Measurements from ENCODE around the gene SUMF2. TPM values are rescaled to one million over a fixed set of nuclear protein-coding genes. Genes with fewer than 3 reads are reported as not detected.
"Not testable (repeated sequence)": the region's sequence is repeated elsewhere in the genome, so short reads cannot be mapped to it uniquely, and the experiment has no call there.

The SUMF2 gene
- total RNA-seq, 2 experiments from 2014 or later, result 128 to 133 TPM

DNA sequence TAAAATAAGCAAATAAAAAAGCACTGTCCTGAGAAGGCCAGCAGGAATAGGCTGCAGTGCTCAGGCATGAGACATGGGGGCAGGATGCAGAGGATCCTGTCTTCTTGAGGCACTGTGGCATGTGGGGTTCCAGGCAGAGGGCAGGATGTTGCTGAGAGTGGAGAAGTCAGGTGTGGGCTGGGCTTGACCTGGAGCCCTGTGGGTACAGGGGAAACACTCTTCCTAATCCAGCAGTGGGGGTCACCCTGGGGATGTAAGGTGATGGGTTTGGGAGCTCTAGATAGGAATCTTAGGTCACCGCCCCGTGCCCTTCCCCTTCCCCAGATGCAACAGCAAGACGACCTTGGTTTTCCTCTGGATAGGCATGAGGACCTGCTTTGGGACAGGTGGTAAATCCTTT, 13.6 kb downstream of the SUMF2 start:
- CTCF ChIA-PET, result no interaction called here
- H3K27ac Mint-ChIP-seq, result no peak overlapping the region
- peaks cover 6% of the 10 kb centered on the region for H3K4me1 Mint-ChIP-seq
- no peak for DNase-seq
- H3K27me3 Mint-ChIP-seq, result no peaks in the 10 kb centered on the region
- POLR2A ChIA-PET, result no interaction called here
- peaks cover 16% of the 10 kb centered on the region for H3K36me3 Mint-ChIP-seq (ENCODE audit: low read depth)
- H3K4me3 Mint-ChIP-seq, result no peak overlapping the region
- no peaks in the 10 kb centered on the region for H3K9me3 Mint-ChIP-seq

DNA sequence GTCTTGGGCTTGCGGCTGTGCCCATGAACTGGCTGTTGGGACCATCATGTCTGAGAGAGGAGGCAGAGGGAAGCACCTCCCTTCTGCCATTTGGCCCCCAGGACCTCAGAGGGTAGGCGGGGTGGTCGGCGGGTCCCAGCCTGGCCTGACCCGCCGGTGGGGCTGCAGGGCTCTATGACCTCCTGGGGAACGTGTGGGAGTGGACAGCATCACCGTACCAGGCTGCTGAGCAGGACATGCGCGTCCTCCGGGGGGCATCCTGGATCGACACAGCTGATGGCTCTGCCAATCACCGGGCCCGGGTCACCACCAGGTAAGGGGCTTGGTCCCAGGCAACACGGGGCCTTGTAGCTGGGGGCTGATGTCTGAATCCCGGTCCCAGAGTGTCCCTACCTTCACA, 14.1 kb downstream of the SUMF2 start:
- ChIA-PET POLR2A (no interaction called here), CTCF (no interaction called here)
- Mint-ChIP-seq H3K36me3 (ENCODE audit: low read depth) (peaks cover 13% of the 10 kb centered on the region), H3K9me3 (no peaks in the 10 kb centered on the region), H3K4me3 (no peak overlapping the region), H3K27ac (no peak overlapping the region), H3K4me1 (peaks cover 6% of the 10 kb centered on the region), H3K27me3 (no peaks in the 10 kb centered on the region)
- DNase-seq, result no peak

DNA sequence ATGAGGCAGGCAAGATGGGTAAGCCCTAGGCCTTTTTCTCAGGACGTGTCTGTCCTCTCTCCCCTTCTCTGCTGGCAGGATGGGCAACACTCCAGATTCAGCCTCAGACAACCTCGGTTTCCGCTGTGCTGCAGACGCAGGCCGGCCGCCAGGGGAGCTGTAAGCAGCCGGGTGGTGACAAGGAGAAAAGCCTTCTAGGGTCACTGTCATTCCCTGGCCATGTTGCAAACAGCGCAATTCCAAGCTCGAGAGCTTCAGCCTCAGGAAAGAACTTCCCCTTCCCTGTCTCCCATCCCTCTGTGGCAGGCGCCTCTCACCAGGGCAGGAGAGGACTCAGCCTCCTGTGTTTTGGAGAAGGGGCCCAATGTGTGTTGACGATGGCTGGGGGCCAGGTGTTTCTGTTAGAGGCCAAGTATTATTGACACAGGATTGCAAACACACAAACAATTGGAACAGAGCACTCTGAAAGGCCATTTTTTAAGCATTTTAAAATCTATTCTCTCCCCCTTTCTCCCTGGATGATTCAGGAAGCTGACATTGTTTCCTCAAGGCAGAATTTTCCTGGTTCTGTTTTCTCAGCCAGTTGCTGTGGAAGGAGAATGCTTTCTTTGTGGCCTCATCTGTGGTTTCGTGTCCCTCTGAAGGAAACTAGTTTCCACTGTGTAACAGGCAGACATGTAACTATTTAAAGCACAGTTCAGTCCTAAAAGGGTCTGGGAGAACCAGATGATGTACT, 15.5 kb downstream of the SUMF2 start:
- H3K36me3 Mint-ChIP-seq (ENCODE audit: low read depth), result peaks cover 8% of the 10 kb centered on the region
- H3K4me1 Mint-ChIP-seq, result no peaks in the 10 kb centered on the region
- no peak for DNase-seq
- ChIA-PET CTCF (no interaction called here), POLR2A (no interaction called here)
- H3K27ac Mint-ChIP-seq, result no peak overlapping the region
- no peaks in the 10 kb centered on the region for H3K27me3 Mint-ChIP-seq
- H3K4me3 Mint-ChIP-seq, result no peak overlapping the region
- no peaks in the 10 kb centered on the region for H3K9me3 Mint-ChIP-seq

DNA sequence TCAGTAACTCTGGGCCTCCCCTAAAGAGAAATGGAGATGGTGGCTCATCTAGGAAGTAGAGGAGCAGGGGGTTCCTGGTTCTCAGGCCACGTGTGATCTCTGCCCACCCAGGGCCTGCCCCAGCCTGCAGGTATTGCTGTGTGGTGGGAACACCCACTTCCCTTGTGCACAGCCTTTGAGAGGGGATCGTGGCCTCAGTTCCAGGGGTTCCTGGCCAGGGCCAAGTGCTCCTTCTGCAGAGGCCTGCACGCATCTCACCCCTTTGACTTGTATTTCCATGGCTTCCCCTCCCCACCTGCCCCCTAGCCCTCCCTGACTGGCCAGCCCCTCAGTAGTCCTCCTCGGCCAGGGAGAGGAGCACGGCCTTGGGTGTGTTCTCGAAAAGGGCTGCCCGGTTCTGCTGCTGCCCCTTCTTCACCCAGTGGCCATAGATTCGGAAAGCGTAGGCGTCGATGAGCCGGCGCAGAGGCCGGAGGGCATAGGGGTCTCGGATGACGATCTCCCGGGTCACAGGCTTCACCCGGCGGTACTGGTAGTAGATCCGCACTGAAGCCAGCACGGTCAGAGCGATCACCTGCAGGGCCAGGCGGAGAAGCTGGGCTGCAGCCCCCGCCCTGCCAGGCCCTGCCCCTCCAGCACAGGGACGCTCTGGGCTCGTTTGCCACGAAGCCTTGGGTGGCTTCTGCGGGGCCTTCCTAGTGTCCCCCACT, 16.8 kb downstream of the SUMF2 start:
- H3K27ac Mint-ChIP-seq; H3K4me1 Mint-ChIP-seq; DNase-seq; CTCF ChIA-PET; H3K4me3 Mint-ChIP-seq; H3K9me3 Mint-ChIP-seq; H3K27me3 Mint-ChIP-seq; POLR2A ChIA-PET; H3K36me3 Mint-ChIP-seq (ENCODE audit: low read depth): not testable (repeated sequence)

DNA sequence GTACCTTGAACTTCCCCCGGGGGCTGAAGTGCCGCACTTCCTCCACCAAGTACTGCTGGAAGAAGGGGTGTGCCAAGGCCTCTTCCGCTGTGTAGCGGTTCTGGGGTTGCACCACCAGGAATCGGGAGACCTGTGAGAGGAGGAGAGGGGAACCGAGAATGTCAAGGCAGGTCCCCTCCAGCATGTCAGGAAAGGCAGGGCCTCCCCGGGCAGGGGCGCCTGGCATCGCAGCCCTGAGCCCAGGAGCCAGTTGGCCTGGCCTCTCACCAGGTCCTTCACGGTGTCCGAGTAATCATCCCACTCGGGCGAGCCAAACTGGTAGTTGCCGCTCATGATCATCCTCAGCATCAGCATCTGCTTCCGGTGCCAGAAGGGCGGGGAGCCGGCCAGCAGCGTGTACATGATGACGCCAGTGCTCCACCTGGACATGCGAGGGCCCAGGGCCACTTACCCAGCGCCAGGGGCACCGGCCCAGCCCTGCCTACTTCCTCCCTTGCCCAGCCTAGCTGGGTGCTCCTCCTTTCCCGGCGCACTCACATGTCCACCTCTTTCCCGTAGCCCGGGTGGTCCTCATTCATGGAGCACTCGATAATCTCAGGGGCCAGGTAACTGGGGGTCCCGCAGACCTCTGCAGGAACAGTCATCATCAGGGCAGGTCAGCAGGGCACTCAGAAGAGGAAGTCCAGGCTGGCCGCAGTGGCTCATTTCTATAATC, 17.7 kb downstream of the SUMF2 start:
- Mint-ChIP-seq H3K27me3 (no peaks in the 10 kb centered on the region), H3K9me3 (no peaks in the 10 kb centered on the region), H3K4me1 (no peaks in the 10 kb centered on the region), H3K4me3 (no peak overlapping the region), H3K36me3 (ENCODE audit: low read depth) (peaks cover 4% of the 10 kb centered on the region), H3K27ac (no peak overlapping the region)
- POLR2A ChIA-PET, result no interaction called here
- no peak for DNase-seq
- CTCF ChIA-PET, result interaction anchor here (0.7 to 1.2 kb wide), 2 partner anchors 9 to 118 kb away, joined by 3 read pairs; partner anchors contain the start of gene NIPSNAP2

DNA sequence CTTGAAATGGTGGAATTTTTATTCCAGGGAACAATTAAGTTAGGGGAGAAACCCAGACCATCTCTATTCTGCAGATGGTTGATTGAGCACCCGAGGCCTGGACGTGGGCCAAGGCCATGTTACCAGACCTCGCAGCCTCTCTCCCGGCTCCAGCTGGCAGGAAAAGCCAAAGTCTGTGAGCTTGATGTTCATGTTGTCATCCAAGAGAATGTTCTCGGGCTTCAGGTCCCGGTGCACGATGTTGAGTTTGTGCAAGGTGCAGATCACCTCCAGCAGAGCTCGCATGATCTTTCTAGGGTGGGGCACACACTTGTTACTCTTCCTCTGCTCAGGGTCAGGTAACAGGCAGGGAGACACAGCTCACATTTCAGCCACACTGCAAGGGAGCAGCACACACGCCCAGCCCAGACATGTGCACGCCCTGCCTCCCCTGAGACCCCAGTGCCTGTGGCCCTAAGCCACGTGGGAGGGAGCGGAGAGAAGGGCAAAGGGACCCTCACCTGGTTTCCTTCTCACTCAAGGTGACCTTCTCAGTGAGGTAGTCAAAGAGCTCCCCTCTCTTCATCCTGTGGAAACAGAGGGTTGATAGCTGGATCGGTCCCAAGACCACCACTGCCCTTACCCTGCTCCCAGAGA, 19.2 kb downstream of the SUMF2 start:
- ChIA-PET CTCF (interaction anchor here (0.6 to 1.5 kb wide), 4 partner anchors 17 to 119 kb away, joined by 3 to 6 read pairs (median 4); partner anchors contain the start of gene NIPSNAP2), POLR2A (interaction anchor here (0.6 kb wide), 2 partner anchors 15 to 834 kb away, joined by 5 to 7 read pairs; no protein-coding TSS in a partner anchor)
- Mint-ChIP-seq H3K4me1 (no peaks in the 10 kb centered on the region), H3K27me3 (no peaks in the 10 kb centered on the region), H3K36me3 (ENCODE audit: low read depth) (peaks cover 4% of the 10 kb centered on the region), H3K9me3 (no peaks in the 10 kb centered on the region), H3K27ac (no peak overlapping the region), H3K4me3 (no peak overlapping the region)
- no peak for DNase-seq

DNA sequence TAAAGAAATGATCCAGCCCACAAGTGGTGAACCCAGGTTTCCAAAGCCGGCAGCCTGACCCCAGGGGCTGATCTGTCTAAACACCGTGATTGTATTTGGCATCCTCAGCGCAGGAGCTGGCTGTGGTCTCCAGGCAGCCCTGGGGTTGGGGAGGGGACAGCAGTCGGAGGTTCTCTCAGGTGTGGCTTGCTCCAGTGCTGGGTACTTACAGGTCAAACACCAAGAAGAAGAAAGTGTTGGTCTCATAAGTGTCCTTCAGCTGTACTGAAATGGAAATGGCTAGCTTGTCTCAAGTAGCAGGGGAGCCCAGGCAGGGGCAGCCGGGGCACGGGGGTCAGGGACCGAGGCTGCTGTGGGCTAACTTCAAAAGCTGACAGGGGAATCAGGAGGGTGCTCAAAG, 22.7 kb downstream of the SUMF2 start:
- CTCF ChIA-PET, result interaction anchor here (0.6 kb wide), 1 partner anchor 72 kb away, joined by 4 read pairs; no protein-coding TSS in a partner anchor
- H3K36me3 Mint-ChIP-seq (ENCODE audit: low read depth), result peaks cover 2% of the 10 kb centered on the region
- POLR2A ChIA-PET, result interaction anchor here (0.5 kb wide), 1 partner anchor 13 kb away, joined by 4 read pairs; no protein-coding TSS in a partner anchor

DNA sequence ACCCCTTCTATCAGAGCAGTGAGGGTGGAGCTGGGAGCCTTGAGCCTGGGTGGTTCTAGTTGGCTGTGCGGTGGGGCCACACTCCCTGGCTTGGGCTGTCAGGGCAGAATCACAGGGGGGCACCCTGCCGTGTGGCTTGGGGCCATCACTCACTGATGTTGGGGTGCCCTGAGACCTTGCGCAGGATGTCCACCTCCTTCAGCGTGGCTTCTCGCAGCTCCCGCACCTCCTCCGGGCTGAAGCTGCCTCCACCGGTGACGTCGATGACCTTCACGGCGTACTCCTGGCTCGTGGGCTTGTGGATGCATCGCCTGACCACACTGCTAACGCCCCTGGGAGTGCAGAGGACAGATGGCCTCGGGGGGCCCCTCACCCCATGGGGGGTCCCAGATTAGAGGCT, 23.4 kb downstream of the SUMF2 start:
- Mint-ChIP-seq H3K9me3 (no peaks in the 10 kb centered on the region), H3K4me3 (no peak overlapping the region), H3K36me3 (ENCODE audit: low read depth) (peaks cover 2% of the 10 kb centered on the region), H3K4me1 (no peaks in the 10 kb centered on the region), H3K27me3 (no peaks in the 10 kb centered on the region), H3K27ac (no peak overlapping the region)
- POLR2A ChIA-PET, result no interaction called here
- no peak for DNase-seq
- CTCF ChIA-PET, result interaction anchor here (0.6 to 1.3 kb wide), 2 partner anchors 13 to 487 kb away, joined by 3 to 4 read pairs; no protein-coding TSS in a partner anchor

More for the DNA sequence above, 22.7 kb downstream of the SUMF2 start:
- H3K27me3 Mint-ChIP-seq, result no peaks in the 10 kb centered on the region
- no peaks in the 10 kb centered on the region for H3K9me3 Mint-ChIP-seq
- no peaks in the 10 kb centered on the region for H3K4me1 Mint-ChIP-seq
- DNase-seq, result no peak
- no peak overlapping the region for H3K4me3 Mint-ChIP-seq
- no peak overlapping the region for H3K27ac Mint-ChIP-seq

DNA sequence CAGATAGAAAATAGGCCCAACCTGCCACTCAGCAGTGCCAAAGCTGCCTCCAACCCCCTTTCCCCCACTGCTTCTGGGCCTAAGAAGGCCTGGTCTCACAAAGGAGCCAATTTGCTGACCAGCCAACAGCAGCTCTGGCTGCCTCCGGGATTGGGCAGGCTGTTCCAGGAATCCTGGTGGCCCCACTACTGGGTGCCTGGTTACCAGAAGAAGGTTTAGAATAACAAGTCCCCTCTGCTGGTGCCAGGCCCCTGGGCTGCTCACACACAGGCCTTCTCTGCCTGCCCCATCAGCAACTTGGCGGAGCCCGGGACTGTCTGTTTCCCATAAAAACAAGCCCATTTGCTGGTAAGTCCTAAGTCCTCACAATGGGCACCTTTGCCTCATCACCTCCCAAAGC, 27.5 kb downstream of the SUMF2 start:
- DNase-seq, result no peak
- CTCF ChIA-PET, result interaction anchor here (0.7 kb wide), 1 partner anchor 82 kb away, joined by 3 read pairs; no protein-coding TSS in a partner anchor
- Mint-ChIP-seq H3K36me3 (ENCODE audit: low read depth) (peaks cover 5% of the 10 kb centered on the region), H3K4me1 (peaks cover 3% of the 10 kb centered on the region), H3K4me3 (no peak overlapping the region), H3K27me3 (no peaks in the 10 kb centered on the region), H3K9me3 (no peaks in the 10 kb centered on the region), H3K27ac (no peak overlapping the region)
- POLR2A ChIA-PET, result no interaction called here

DNA sequence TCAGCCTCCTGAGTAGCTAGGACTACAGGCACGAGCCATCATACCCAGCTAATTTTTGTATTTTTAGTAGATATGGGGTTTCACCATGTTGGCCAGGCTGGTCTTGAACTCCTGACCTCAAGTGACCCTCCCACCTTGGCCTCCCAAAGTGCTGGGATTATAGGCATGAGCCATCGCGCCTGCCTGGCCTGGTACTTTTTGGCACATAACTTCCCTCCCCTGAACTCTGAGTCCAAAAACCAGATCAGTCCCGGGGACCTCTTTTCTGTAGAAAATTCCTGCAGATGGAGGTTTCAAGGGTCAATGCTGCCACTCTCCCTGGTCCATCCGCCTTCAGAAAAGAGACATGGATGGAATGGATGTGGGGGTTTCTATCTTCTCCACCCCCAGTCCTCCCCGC, 28.3 kb downstream of the SUMF2 start:
- H3K27ac Mint-ChIP-seq; H3K4me1 Mint-ChIP-seq; H3K36me3 Mint-ChIP-seq (ENCODE audit: low read depth); H3K9me3 Mint-ChIP-seq; POLR2A ChIA-PET; H3K27me3 Mint-ChIP-seq; H3K4me3 Mint-ChIP-seq; DNase-seq: not testable (repeated sequence)
- CTCF ChIA-PET, result interaction anchor here (0.7 kb wide), 1 partner anchor 83 kb away, joined by 3 read pairs; no protein-coding TSS in a partner anchor

DNA sequence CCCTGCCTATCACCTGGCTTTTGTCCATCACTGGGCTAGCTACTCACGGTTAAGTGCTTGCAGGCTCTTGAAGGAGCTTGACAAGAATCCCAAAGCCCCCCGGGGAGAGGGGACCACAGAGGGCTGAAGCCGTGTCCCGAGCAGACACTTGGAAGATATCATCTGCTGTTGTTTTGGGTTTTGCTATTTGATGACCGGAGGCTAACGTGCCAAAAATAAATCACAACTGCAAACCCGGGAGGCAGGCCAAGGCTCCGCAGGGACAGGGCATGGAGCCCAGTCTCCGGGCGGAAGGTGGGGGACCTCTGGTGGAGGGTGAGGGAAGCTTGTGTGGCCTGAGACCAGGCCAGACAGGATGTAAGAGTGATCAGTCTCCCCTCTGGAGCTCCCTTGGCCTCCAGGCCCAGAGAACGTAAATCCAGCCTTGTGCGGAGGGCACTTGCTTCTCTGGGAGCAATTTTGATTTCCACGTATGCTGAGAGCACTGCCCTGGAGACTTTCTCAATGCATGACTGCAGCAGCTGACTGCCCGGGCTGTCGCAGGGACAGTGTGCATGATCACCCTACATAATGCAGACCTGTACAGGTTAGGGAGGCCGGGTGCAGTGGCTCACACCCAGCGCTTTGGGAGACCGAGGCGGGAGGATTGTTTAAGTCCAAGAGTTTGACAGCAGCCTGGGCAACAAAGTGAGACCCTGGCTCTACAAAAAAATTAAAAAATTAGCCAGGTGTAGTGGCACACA, 28.9 kb downstream of the SUMF2 start, which contains the start of gene PHKG1:
Gene PHKG1, minus strand, starts transcription at position 164 of the 743 bp plus-strand sequence. CDS start 4,011 bp downstream, outside the sequence.
- Mint-ChIP-seq H3K4me3 (no peak within 1 kb of the TSS), H3K36me3 (ENCODE audit: low read depth) (peaks cover 7% of the 10 kb centered on the region), H3K27ac (no peak within 1 kb of the TSS), H3K9me3 (no peaks in the 10 kb centered on the region), H3K4me1 (peaks cover 3% of the 10 kb centered on the region), H3K27me3 (no peaks in the 10 kb centered on the region)
- CTCF ChIA-PET, result no interaction called here
- POLR2A ChIA-PET, result no interaction called here
- DNase-seq, result no peak

DNA sequence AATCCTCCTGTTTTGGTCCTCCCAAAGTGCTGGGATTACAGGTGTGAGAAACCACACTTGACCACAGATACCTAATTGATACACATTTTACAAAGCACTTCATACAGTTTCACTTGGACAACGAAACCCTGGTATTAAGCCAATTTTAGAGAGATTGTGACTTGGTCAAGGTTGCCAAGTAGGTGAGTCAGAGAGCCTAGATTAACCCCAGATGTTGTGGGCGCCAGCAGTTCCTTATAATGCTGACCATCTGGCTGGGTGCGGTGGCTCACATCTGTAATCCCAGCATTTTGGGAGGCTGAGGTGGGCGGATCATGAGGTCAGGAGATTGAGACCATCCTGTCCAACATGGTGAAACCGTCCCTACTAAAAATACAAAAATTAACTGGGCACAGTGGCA, 33.6 kb downstream of the SUMF2 start:
- Mint-ChIP-seq H3K4me1 (peaks cover 5% of the 10 kb centered on the region), H3K4me3 (no peak overlapping the region), H3K36me3 (ENCODE audit: low read depth) (peaks cover 30% of the 10 kb centered on the region), H3K27me3 (no peaks in the 10 kb centered on the region), H3K9me3 (no peaks in the 10 kb centered on the region), H3K27ac (no peak overlapping the region)
- ChIA-PET CTCF (interaction anchor here (0.6 to 0.7 kb wide), 2 partner anchors 134 to 478 kb away, joined by 4 read pairs; no protein-coding TSS in a partner anchor), POLR2A (interaction anchor here (0.6 kb wide), 1 partner anchor 15 kb away, joined by 7 read pairs; no protein-coding TSS in a partner anchor)
- no peak for DNase-seq
